ENCODE results near the gene NNT.

DNA sequence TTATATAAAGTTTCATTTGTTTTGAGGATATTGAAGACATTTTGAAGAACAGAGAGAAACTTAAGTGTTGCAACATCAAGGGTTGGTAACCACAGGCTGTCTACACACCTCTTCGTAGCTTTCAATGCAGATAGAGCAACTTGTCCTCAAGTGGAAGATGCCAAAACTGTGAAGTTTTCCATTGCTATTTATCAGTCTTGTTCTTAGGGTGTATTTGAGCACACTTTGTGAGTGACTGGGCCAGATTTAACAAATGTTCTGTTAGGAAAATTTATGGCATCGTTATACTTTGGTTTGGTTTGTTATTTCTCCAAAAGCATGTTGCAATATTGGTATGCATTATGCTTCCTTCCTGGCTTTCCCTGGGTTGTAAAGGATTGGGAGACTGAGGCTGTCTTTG lies 31.6 kb downstream of the NNT start:
- TF ChIP-seq, protein P1, sequence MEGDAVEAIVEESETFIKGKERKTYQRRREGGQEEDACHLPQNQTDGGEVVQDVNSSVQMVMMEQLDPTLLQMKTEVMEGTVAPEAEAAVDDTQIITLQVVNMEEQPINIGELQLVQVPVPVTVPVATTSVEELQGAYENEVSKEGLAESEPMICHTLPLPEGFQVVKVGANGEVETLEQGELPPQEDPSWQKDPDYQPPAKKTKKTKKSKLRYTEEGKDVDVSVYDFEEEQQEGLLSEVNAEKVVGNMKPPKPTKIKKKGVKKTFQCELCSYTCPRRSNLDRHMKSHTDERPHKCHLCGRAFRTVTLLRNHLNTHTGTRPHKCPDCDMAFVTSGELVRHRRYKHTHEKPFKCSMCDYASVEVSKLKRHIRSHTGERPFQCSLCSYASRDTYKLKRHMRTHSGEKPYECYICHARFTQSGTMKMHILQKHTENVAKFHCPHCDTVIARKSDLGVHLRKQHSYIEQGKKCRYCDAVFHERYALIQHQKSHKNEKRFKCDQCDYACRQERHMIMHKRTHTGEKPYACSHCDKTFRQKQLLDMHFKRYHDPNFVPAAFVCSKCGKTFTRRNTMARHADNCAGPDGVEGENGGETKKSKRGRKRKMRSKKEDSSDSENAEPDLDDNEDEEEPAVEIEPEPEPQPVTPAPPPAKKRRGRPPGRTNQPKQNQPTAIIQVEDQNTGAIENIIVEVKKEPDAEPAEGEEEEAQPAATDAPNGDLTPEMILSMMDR (IDR thresholded peaks at IDR 0.05) = no peak
- TF ChIP-seq POLR2A (IDR thresholded peaks at IDR 0.05) = no peak
